Measurements from ENCODE around the gene TCF7.
"Not testable (repeated sequence)": the region's sequence is repeated elsewhere in the genome, so short reads cannot be mapped to it uniquely, and the experiment has no call there.

Gene TCF7

DNA sequence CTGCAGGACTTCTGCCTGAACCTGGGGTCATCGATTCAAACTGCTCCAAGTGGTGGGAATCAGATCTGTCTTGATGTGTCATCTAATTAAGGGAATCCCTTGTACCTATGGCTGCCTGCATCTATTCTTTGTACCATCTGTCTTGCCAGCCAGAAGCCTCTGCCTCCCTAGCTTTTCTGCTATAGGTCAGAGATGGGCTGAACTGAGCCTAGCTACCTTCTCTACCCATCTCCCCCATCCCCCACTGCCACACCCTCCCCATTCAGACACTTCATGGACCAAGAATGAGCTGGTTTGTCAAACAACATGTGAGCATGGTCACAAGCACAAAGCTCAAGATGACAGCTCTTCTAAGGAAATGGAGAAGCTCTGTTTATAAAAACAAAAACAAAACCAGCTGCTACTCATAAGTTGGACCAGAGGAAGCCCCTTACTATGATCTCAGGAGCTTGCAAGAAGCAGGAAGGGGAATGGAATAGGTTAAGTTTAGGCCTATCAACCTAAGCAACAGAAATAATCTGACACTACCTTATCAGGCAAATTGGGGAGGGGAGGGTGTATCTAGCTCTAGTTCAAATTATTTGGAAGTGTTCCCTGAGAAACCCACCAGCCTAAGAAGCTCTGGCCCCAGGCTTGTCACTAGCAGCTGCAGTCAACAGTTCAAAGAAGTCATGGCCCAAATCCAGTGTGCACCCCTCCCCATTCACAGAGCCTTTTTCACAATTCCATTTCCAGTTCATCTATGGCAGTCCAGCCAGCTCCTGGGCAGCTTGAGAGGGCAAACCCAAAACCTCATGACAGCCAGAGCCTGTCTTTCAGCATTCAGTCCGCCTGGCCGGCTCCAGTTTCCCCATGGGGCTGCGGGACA, 32.4 kb downstream of the TCF7 start:
- DNase-seq, result peak; percentile 25

DNA sequence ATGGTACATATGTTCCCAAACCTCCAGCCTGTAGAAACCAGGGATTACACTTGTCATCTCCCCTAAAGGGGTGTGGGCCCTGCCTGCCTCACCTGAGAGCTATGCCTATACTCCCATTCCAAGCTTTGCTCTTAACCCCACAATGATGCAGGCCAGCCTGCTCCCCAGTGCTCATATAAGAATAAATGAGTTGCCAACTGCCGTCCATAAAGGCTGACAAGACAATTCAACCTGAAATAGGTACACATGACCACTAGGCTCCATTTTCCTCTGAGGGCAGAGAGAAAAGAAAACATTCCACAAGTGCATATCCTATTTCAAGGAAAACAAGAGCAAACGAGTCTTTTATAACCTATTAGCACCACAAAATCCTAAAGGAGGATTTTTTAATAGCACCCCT, 33.8 kb downstream of the TCF7 start:
- peak; percentile 21 for DNase-seq

DNA sequence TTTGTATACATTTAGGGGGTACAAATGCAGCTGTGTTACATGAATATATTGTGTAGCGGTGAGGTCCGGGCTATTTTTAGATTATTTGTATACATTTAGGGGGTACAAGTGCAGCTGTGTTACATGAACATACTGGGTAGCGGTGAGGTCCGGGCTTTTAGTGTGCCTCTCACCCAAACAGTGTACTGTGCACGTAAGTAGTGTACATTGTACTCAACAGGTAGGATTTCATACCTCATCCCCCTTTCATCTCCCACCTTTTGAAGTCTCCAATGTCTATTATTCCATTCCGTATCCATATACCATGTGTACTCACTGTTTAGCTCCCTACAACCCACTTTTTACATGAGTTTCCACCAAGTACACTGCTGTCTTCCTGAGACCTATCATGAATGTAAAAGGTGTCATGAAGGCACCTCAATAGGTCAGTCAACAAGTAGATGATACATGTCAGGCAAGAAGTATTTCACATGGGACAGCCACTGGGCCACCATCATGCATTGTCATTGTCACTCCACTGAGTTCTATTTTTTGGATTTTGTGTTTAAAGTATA, 34.6 kb downstream of the TCF7 start:
- no peak for DNase-seq

DNA sequence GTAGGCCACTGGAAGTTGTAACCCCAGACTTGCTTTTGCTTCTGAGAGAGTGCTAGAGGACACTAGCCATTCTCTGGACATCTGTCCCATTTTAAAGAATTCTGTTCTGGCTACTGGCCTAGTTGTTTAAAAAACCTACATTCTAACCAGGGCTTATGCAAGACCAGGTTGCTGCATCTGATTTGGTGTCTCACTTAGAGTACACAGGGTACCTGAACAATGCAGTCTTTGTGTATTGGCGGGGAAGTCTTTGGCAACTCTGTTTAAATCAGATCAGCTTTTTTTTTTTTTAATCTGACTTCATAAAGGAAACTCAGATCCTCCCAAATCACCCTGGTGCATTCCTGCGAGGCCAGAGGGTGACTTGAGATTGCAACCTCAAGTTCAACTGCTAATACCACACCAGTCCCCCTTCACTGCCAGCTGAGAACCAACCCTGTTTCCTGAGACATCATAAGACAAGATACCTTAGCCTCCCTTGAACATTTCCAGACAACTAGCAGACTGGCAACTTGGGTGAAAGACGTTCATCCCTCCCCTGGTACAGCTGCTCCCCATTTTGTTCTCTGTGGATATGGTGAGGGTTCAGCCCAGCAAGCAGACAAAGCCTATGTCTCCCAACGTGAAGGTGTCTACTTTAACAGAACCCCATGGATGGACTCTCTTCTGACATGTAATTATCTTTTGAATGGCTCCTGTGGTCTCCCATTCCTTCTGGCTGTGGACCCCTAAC, 35.3 kb downstream of the TCF7 start:
- DNase-seq, result no peak

DNA sequence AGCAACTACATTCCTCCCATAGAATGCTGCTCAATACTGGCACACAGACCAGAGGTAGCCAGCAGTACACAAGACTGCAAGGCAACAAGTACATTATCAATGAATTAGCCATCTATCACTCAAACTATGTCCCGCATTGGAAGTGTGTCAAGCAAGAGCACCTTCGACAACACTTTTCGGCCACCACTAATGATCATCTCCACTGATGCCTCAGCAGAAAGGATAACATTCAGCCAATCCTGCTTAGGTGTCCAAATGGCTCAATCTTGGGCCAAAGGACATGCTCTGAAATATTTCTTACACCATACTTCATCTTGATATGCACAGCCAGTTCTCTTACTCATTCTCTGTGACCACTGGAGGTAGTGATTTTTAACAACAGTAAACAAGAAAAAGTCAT, 37.2 kb downstream of the TCF7 start:
- no peak for DNase-seq

DNA sequence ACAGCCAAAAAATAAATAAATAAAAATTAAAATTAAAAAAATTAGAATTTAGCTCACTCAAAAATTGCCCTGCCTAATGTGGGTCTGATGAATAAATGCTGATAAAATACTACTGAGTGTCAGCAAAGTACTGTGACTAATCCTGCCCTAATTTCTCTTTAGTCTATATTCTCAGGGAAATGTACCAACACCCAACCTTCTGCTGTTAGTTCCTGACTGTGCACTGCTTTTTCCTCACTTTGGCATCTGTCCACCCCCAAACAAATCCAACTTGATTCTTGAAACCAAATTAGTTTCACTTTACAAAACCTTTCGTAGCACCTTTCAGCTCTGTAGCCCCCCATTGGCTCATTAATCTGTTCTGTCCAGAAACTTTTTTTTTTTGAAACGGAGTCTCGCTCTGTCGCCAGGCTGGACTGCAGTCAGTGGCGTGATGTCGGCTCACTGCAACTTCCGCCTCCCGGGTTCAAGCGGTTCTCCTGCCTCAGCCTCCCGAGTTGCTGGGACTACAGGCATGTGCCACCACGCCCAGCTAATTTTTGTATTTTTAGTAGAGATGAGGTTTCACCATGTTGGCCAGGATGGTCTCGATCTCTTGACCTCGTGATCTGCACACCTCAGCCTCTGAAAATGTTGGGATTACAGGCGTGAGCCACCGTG, 37.8 kb downstream of the TCF7 start:
- not testable (repeated sequence) for DNase-seq

DNA sequence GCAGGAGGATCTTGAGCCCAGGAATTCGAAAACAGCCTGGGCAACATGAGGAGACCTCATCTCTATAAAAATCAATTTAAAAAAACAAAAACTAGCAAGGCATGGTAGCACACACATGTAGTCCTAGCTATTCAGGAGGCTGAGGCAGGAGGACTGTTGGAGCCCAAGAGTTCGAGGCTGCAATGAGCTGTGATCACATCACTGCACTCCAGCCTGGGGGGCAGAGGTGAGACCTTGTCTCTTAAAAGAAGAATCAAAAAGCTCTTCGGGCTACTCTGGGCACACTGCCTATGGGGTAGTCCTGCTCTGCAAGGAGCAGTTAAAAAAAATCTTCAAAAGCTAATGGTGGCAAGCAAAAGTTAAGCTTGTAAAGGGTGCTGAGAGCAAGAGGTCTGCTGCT, 38.8 kb downstream of the TCF7 start:
- DNase-seq, result no peak

DNA sequence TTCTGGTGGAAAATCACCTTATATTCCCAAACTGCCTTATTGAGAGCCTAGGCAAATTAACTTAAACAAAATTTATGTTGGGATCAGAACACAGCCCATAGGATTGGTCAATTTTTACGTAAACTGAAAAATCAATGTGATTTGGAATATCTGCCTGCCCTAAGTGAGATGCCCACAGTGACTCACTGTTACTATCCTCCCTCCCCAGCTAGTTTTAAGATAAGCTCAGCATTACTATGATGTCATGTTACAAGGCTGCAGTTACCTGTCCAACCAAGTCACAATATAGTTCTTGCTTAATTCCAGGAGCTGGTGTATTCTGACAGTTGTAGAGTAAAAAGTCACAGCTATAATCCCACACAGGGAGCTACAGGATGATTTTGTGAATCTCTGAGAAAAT, 39.2 kb downstream of the TCF7 start:
- DNase-seq, result no peak

DNA sequence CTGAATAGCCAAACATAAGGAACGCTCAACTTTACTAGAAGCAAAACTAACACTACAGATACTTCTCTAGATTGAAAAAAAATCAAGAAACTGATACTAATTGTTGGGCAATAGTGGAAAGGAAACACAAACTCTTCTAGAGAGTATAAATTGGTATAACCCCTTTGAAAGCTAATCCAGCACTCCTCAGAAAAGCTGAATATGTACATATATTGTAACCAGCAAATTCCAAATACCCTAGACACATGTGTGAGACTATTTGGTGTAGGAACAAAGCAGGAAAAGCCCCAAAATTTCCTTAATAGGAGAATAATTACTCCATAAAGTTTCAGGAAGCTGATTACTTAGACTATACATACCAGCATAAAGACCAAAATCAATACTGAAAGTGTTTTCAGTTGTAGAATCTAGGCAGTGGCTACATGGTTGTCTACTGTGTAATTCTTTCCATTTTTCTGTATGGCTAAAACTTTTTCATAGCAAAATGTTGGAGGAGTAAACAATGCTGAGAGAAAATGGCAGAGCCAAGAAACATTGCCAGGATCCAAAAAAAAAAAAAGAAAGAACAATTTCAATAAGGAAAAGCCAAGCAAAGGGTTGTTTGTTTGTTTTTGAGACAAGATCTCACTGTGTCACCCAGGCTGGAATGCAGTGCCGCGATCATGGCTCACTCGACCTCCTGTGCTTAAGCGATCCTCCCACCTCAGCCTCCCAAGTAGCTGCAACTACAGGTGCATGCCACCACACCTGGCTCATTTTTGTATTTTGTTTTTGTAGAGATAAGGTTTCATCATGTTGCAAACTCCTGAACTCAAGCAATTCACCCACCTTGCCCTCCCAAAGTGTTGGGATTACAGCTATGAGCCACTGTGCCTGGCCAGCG, 47.3 kb downstream of the TCF7 start:
- no peak for DNase-seq

DNA sequence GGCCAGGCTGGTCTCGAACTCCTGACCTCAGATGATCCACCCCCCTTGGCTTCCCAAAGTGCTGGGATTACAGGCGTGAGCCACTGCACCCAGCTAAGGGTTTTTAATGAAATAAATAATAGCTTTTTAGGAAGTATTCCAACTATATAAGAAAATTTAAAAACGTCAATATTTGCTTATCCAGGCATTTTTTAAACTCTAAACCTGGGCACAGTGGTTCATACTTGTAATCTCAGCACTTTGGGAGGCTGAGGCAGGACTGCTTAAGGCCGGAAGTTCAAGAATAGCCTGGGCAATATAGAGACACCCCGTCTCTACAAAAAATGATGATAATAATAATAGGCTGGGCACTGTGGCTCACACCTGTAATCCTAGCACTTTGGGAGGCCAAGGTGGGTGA, 48.1 kb downstream of the TCF7 start:
- DNase-seq, result no peak

DNA sequence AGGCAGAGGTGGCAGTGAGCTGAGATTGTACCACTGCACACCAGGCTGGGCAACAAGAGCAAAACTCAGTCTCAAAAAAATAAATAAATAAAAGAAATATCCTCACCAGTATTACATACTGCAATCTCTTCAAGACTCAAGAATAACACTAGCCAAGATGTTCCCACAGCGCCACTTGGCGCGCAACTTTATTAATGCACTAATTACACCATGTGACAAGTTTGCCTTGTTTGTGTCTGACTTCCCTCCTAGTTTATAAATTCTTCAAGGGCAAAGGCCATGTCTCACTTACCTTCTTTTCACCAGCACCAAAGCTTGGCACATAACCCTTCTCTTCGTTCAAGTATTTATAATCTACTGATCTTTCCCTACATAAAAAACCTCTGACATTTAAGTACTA, 57.5 kb downstream of the TCF7 start:
- no peak for DNase-seq

DNA sequence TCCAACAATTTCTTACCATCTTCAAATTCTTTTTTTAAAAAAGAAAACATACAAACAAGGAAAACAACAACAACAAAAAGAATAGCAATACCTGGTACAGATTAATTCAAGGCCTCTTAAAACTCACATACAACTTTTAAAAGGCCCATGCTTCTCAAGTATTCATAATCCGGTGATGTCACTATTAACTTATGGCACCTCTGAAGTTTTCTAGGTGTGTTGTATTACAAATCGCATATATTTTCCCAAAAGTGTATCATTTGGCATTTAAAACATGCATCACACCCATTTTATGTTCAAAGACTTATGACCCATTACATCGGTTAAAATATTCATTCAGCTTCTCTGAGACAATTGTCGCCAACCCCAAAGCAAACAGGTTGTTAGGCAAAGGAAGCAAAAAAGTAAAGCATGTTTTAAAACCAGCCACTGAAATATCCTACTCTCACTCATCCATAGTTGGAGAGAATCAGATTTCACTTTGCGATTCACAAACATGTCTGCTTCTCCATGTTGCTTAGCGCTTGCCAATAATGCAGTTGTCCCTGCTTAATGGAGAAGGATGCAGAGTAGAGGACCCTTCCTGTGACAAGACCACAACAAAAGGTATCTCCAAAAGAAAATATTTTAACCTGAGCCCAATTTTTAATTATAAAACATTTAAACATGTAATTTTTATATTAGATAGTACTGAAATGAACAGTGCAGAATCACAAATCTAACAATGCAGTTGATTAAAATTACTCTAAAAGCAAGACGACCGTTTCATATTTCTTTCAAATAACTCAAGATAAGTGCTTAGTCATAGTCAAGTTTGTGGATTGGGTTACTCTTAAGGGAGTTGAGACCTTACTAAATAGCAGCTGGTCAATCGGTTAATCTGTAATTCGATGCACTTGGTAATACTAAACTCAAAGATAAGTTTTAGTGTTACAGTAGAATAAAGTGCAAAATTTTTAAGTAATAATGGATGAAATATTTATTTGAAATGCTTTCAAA, 60.7 kb downstream of the TCF7 start:
- DNase-seq, result peak; percentile 56

DNA sequence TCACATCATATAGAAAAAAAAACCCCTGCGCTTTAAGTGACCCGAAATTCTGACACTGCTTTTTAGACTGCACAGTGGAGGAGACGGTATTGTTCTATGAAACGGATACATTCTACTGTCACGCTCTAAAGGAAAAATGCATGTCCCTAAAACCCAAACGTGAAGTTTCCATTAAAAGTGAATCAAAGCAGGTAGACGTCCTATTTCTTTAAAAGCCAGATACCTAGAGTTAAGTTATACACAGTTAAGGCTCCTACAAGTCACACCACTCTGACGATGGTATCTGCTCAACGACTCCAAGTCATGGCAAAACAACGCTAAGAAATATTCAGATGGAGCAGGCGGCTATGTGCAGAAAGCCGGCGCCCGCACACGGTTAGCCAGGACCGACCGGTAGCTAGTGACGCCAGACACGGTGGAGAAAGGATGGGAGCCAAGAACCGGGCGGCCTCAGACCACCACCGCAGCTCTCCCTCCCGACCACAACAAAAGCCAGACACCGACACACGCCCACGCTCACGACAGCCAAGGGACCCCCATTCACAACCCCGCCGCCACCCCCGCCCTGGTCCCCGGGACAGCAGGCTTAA, 61.5 kb downstream of the TCF7 start:
- peak; percentile 64 for DNase-seq

DNA sequence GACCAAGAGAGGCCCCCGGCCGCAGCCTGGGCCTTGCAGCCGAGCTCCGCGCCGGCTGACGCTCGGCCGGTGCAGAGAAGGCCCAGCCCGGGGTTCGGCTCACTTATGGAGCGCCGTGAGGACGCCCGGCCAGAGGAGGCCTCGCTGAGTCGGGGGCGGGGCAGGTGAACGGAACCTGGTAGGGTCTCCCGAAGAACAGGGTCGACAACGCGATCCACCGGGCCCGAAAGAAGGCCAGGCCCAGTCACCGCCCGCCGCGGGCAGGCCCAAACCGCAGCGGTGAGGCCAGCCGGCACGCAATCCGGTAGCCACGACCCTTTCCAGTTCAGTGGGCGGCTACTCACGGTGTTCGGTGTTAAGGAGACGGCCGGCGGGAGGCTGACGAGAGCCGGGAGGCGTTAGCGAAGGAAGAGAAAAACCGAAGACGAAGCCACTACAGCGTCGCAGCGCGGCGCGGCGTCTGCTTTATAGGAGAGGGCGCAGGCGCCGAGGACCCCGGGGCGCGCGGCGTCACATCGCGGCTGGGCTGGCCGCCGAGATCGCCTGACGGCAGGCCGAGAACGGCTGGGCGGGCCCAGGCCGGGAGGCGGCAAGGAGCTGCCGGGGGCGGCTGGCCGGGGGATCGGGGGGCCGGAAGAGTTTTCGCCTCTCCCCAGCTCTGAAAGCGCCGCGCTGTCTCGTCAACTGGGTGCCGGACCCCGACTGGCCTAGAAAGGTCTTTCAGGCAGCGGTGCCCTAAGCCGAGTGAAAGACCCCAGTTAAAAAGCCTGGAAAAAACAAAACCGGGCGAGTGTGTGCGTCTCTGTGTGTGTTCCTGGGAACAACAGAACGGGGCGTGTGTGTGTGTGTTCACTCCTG, 62.3 kb downstream of the TCF7 start, which contains the start of gene SKP1:
SKP1 (minus strand) TSS at position 440 of the 858 bp plus-strand sequence. CDS start 2,928 bp downstream, outside the sequence.
- peak; percentile 94 for DNase-seq

DNA sequence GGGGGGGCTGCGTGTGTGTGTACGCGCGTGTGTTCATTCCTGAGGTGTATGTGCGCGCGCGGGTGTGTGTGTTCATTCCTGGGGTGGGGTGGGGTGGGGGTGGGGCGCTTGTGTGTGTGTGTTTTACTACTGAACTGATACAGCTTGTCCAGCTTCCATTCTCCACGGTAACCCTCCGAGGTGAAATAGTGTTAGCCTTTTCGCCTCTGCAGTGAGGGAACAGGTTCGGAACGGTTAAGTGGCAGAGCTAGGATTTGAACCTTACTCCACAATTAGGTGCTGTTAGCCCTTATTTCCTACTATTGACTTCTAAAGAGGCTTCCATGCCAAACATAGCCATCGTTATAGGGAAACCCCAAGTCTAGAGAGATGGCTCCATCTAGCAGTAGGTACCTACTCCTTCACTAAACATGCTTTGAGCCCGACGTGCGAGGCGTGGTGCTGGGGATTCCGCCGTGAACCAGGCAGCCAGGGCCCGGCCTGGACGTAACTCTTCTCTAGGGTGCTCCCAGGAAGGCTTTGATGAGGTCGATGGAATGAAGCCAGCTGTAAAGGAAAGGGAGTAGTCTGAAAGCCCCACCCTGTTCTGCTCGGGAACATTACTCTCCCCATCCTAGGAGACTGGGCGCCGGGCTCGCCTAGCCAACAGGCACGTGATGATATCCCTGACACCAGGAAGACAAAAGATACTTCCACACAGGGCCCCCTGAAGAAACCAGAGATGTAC, 63.1 kb downstream of the TCF7 start:
- DNase-seq, result peak; percentile 83

DNA sequence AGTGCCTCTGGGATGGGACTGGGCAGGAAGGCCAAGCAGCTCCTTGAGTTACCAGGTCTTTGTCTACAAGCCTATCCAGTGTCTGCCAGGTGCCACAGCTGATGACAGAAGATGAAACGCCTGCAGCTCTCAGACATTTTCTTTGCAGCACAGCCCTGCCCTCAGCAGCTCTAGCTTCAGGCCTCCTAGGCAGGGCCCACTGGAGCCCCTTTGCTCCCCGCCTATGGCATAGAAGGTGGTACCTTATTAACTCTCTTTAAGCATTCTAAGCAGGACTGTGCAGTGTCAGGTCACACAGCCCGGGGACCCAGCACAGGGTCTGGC, 63.6 kb downstream of the TCF7 start:
- DNase-seq, result no peak

DNA sequence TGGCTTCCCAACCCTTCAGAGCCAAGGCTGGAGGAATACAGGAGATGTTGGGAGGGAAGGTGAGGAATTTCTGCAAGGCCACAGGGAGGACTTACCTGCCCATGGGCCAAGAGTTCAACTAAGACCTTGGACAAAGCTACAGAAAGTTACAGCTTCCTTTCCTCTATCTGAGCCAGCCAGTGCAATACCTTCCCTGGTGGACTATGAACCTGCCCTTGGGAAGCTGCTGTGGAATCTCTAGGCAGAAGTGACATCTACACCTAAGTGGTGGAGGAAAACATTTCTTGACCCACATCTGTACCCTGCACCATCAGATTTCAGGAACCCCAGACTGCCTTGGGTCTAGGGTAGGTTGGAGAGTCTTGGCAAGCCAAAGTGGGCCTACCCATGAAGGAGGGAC, 69.0 kb downstream of the TCF7 start:
- no peak for DNase-seq

DNA sequence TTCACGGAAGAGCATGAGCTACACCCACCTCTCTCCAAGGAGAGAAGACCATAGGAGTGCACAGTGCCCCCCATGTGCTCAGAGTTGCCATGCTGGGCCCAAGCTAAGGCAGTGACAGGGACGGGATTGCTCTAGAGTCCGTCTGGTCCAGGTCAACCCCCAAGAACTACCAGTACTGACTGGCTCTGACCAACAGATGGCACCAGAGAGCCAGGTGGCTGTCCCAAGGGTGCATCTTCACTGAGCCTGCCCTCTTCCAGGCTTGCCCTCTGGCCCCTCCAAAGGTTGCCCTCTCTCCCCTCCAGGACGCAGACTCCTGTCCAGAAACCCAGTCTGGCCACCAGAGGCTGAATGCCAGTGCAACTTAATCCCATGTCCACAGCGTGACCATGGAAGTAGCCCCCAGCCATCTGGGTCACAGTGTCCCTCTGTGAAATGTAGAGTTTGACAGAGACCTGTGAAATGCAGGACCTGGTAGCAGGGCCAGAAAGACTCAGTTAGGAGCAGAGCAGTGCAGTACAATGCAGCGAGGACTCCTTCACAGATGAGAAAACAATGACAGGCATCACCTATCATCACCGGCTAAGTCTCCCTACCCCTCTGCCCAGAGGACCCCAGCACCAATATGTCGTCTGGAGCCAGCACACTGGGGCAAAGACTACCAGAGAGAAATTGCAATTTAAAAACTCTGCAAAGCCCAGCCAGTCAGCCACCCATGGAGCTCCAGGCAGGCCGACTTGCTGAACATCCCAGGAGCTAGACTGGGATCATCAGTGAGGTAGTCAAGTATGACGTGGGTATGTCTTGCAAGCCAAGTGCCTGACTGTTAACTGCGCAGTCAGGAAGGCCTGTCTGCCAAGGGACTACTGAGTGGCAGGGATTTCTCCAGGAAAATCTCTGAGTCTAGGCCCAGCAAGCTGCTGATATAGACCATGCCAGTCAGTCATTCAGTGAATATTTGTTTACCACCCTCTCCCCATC, 70.0 kb downstream of the TCF7 start:
- peak; percentile 65 for DNase-seq
